Stimulated activated naive CD4-positive, alpha-beta T cell treated with Interleukin-2 at 50 U/mL for 16 hours (primary cell): ENCODE measurements around the gene CELSR1.

Source experiments
- DNase-seq: peaks from one replicate; lab custom pipeline; 2025; lab: John Stamatoyannopoulos, UW

CELSR1 gene

GRCh38 chr22:46362203-46362933, 175.1 kb downstream of the CELSR1 start:
- DNase-seq, result no peak

GRCh38 chr22:46361826-46362202, 175.6 kb downstream of the CELSR1 start:
- DNase-seq, result no peak

- DNase-seq, result no peak
Observed at GRCh38 chr22:46360891-46361290, 176.5 kb downstream of the CELSR1 start.

GRCh38 chr22:46360097-46360496, 177.3 kb downstream of the CELSR1 start:
- no peak for DNase-seq

- DNase-seq, result no peak
Observed at GRCh38 chr22:46359362-46359761, 178.1 kb downstream of the CELSR1 start.

- no peak for DNase-seq
Observed at GRCh38 chr22:46358766-46359165, 178.7 kb downstream of the CELSR1 start.

- DNase-seq, result no peak
Observed at GRCh38 chr22:46357711-46358520, 179.5 kb downstream of the CELSR1 start.

GRCh38 chr22:46356496-46357480, 180.6 kb downstream of the CELSR1 start:
- no peak for DNase-seq

- DNase-seq, result no peak
Observed at GRCh38 chr22:46355996-46356471, 181.4 kb downstream of the CELSR1 start.

- DNase-seq, result peak; percentile 21
Observed at GRCh38 chr22:46355369-46355995, 181.9 kb downstream of the CELSR1 start.

GRCh38 chr22:46354993-46355305, 182.5 kb downstream of the CELSR1 start:
- DNase-seq, result no peak

- DNase-seq, result no peak
Observed at GRCh38 chr22:46354176-46354992, 183.0 kb downstream of the CELSR1 start.

GRCh38 chr22:46353483-46354105, 183.8 kb downstream of the CELSR1 start:
- no peak for DNase-seq

- DNase-seq, result no peak
Observed at GRCh38 chr22:46352691-46353386, 184.6 kb downstream of the CELSR1 start.

GRCh38 chr22:46352276-46352675, 185.1 kb downstream of the CELSR1 start:
- DNase-seq, result no peak

- no peak for DNase-seq
Observed at GRCh38 chr22:46351767-46352166, 185.7 kb downstream of the CELSR1 start.

GRCh38 chr22:46351131-46351735, 186.2 kb downstream of the CELSR1 start:
- no peak for DNase-seq

GRCh38 chr22:46350646-46351045, 186.8 kb downstream of the CELSR1 start:
- no peak for DNase-seq

- DNase-seq, result no peak
Observed at GRCh38 chr22:46350121-46350520, 187.3 kb downstream of the CELSR1 start.
